ENCODE results near the gene ABCG2. TPM values are rescaled to one million over a fixed set of nuclear protein-coding genes. Genes with fewer than 3 reads are reported as not detected.

The ABCG2 gene
- total RNA-seq, 1 experiment from 2014 or later, result 3.8 TPM

GRCh38 chr4:88045021-88045420 lies 113.4 kb downstream of the ABCG2 start:
- no peaks in the 10 kb centered on the region for H3K4me1 Mint-ChIP-seq
- H3K4me3 Mint-ChIP-seq, result no peak overlapping the region
- H3K9me3 Mint-ChIP-seq, result no peaks in the 10 kb centered on the region
- no peak overlapping the region for H3K27ac Mint-ChIP-seq
- CTCF ChIA-PET, result interaction anchor here (2.8 kb wide), 1 partner anchor 12 kb away, joined by 8 read pairs; no protein-coding TSS in a partner anchor
- TF ChIP-seq ZNF232 (CRISPR knock-in tag; IDR thresholded peaks at IDR 0.05), result no peak
- TF ChIP-seq ZNF532 (CRISPR knock-in tag; IDR thresholded peaks at IDR 0.05; ENCODE audit: borderline replicate concordance), result no peak
- no peak for TF ChIP-seq TEAD1 (CRISPR knock-in tag; IDR thresholded peaks at IDR 0.05)
- no peak for TF ChIP-seq ERG (CRISPR knock-in tag; IDR thresholded peaks at IDR 0.05)
- TF ChIP-seq ETV6 (CRISPR knock-in tag; IDR thresholded peaks at IDR 0.05), result no peak
- no peak for TF ChIP-seq ZNF219 (CRISPR knock-in tag; IDR thresholded peaks at IDR 0.05; ENCODE audit: borderline replicate concordance)
- TF ChIP-seq GTF2I (CRISPR knock-in tag; conservative IDR thresholded peaks at IDR 0.05), result no peak
- no peak for TF ChIP-seq FOXP1 (CRISPR knock-in tag; IDR thresholded peaks at IDR 0.05; ENCODE audit: borderline replicate concordance)
- TF ChIP-seq ELF4 (CRISPR knock-in tag; IDR thresholded peaks at IDR 0.05; ENCODE audit: low read depth), result no peak
- TF ChIP-seq USF2 (CRISPR knock-in tag; IDR thresholded peaks at IDR 0.05), result no peak
- TF ChIP-seq ATF3 (CRISPR knock-in tag; conservative IDR thresholded peaks at IDR 0.05), result no peak
- TF ChIP-seq RORB (CRISPR knock-in tag; IDR thresholded peaks at IDR 0.05), result no peak
- TF ChIP-seq FOXK1 (CRISPR knock-in tag; IDR thresholded peaks at IDR 0.05), result no peak
- TF ChIP-seq TP53 (CRISPR knock-in tag; IDR thresholded peaks at IDR 0.05), result no peak
- no peak for TF ChIP-seq IRF2 (CRISPR knock-in tag; IDR thresholded peaks at IDR 0.05; ENCODE audit: borderline replicate concordance, low read depth)
- no peak for TF ChIP-seq SP1 (CRISPR knock-in tag; conservative IDR thresholded peaks at IDR 0.05)
- POLR2A ChIA-PET, result no interaction called here
- ATAC-seq (no peak), DNase-seq (ENCODE audit: low spot score) (no peak)
- peaks cover 51% of the 10 kb centered on the region for H3K36me3 Mint-ChIP-seq
- H3K27me3 Mint-ChIP-seq (ENCODE audit: low read depth), result no peaks in the 10 kb centered on the region

GRCh38 chr4:88043586-88044340 lies 114.7 kb downstream of the ABCG2 start:
- DNase-seq (ENCODE audit: low spot score) (no peak), ATAC-seq (no peak)
- Mint-ChIP-seq H3K27ac (no peak overlapping the region), H3K4me3 (no peak overlapping the region), H3K9me3 (no peaks in the 10 kb centered on the region), H3K36me3 (peaks cover 57% of the 10 kb centered on the region), H3K27me3 (ENCODE audit: low read depth) (no peaks in the 10 kb centered on the region), H3K4me1 (no peaks in the 10 kb centered on the region)
- POLR2A ChIA-PET, result no interaction called here
- CTCF ChIA-PET, result no interaction called here
- no peak for TF ChIP-seq PRDM15 (CRISPR knock-in tag; IDR thresholded peaks at IDR 0.05)
- no peak for TF ChIP-seq CREM (CRISPR knock-in tag; IDR thresholded peaks at IDR 0.05)
- TF ChIP-seq NFYB (CRISPR knock-in tag; conservative IDR thresholded peaks at IDR 0.05; ENCODE audit: low read depth), result no peak
- no peak for TF ChIP-seq ZNF281 (CRISPR knock-in tag; IDR thresholded peaks at IDR 0.05)
- TF ChIP-seq SP1 (CRISPR knock-in tag; conservative IDR thresholded peaks at IDR 0.05), result no peak
- TF ChIP-seq TEAD1 (CRISPR knock-in tag; IDR thresholded peaks at IDR 0.05), result no peak
- TF ChIP-seq CBFB (CRISPR knock-in tag; IDR thresholded peaks at IDR 0.05; ENCODE audit: low read depth), result no peak

Data from WTC11 (cell line).